ENCODE results near the gene ZSCAN4. TPM values are rescaled to one million over a fixed set of nuclear protein-coding genes. Genes with fewer than 3 reads are reported as not detected.

ZSCAN4 gene
- polyA plus RNA-seq, 2 of the 4 experiments (the other 2 are of a cell fraction) = 0.04 TPM; not detected in 1

DNA sequence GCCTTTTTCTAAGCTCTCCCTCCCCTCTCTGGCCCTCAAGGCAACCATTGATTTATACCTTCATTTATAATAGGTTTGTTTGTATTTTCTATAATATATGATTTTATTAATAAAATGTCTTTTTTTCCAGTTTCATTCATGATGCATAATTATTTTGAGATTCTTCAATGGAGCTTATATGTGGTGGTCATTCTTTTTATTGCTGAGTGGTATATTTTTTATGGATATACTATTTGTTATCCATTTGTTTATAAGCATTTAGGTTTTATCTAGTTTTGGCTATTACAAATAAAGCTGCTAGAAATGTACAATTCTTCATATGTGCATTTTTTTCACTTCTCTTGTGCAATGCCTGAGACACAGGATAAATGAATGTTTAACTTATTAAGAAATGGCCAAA, 25.0 kb upstream of the ZSCAN4 start:
- ChIA-PET POLR2A (no interaction called here), CTCF (interaction anchor here (0.6 kb wide), 1 partner anchor 39 kb away, joined by 3 read pairs; the partner anchor contains the start of gene ZNF551)
- Histone ChIP-seq H3K4me1 (no peaks in the 10 kb centered on the region), H3K9me3 (peaks cover 93% of the 10 kb centered on the region), H3K4me3 (no peak overlapping the region), H3K4me2 (no peak overlapping the region), H3K27ac (no peak overlapping the region)
- no peak for TF ChIP-seq JUNB (IDR thresholded peaks at IDR 0.05)
- TF ChIP-seq, protein P1, sequence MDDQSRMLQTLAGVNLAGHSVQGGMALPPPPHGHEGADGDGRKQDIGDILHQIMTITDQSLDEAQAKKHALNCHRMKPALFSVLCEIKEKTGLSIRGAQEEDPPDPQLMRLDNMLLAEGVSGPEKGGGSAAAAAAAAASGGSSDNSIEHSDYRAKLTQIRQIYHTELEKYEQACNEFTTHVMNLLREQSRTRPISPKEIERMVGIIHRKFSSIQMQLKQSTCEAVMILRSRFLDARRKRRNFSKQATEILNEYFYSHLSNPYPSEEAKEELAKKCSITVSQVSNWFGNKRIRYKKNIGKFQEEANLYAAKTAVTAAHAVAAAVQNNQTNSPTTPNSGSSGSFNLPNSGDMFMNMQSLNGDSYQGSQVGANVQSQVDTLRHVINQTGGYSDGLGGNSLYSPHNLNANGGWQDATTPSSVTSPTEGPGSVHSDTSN (IDR thresholded peaks at IDR 0.05) = no peak
- TF ChIP-seq MAFK (IDR thresholded peaks at IDR 0.05; ENCODE audit: partially characterized antibody) = peak; percentile 28
- no peak for ATAC-seq
- no peak for FAIRE-seq
- no peak for DNase-seq (ENCODE audit: low read depth in 1 of 2, low spot score in 1 of 2)

DNA sequence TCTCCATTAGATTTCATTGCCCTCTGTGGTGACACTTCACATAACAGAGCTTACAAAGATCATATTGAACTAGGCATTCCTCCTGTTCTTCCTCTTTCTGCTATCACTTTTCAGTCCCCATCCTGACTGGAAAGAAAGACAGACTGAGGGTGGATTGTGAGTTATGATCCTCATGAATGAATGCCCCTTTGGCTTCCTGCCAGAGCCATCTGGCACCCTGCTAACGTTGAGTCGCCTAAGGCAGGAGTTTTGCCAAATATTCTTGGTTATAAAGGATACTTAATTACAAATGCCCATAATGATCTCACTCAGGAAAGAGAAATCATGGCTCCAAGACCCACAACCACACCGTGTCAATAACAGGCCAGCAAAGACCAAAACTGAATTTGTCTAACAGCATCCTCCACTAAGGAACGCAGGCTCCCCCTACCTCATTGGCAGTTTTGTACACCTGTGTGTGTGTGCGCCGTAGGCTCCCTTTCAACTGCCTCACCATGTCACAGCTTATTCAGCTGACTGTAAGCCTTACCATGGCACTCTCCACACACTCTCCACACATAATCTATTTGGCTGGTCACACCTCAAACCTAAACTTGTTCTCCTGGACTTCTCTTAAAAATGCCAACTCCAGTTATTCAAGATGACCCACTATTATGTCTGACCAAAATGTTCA, 20.3 kb upstream of the ZSCAN4 start:
- no peak for DNase-seq (ENCODE audit: low read depth in 1 of 2, low spot score in 1 of 2)
- Histone ChIP-seq H3K4me3 (no peak overlapping the region), H3K4me2 (no peak overlapping the region), H3K27ac (no peak overlapping the region), H3K4me1 (no peaks in the 10 kb centered on the region), H3K9me3 (peaks cover 85% of the 10 kb centered on the region)
- FAIRE-seq = no peak
- ChIA-PET POLR2A (no interaction called here), CTCF (interaction anchor here (2.1 kb wide), 1 partner anchor 7 kb away, joined by 4 read pairs; no protein-coding TSS in a partner anchor)
- TF ChIP-seq, protein P2, sequence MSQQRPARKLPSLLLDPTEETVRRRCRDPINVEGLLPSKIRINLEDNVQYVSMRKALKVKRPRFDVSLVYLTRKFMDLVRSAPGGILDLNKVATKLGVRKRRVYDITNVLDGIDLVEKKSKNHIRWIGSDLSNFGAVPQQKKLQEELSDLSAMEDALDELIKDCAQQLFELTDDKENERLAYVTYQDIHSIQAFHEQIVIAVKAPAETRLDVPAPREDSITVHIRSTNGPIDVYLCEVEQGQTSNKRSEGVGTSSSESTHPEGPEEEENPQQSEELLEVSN (IDR thresholded peaks at IDR 0.05; ENCODE audit: borderline replicate concordance, low read depth) = no peak
- TF ChIP-seq CHD2 (IDR thresholded peaks at IDR 0.05; ENCODE audit: low read length, partially characterized antibody) (no peak), NFE2L2 (conservative IDR thresholded peaks at IDR 0.05; ENCODE audit: low read length) (no peak), PHF8 (IDR thresholded peaks at IDR 0.05; ENCODE audit: borderline replicate concordance, low read depth) (no peak), HDAC2 (IDR thresholded peaks at IDR 0.05) (no peak), SREBF2 (IDR thresholded peaks at IDR 0.05) (no peak), GATA3 (IDR thresholded peaks at IDR 0.05; ENCODE audit: borderline replicate concordance) (no peak), JUNB (IDR thresholded peaks at IDR 0.05) (no peak), KDM1A (IDR thresholded peaks at IDR 0.05; ENCODE audit: low read depth) (no peak), HOXB5 (CRISPR knock-in tag; IDR thresholded peaks at IDR 0.05) (no peak), HEYL (CRISPR knock-in tag; IDR thresholded peaks at IDR 0.05) (no peak), MYC (IDR thresholded peaks at IDR 0.05; ENCODE audit: borderline replicate concordance, low read length) (no peak), CHD4 (IDR thresholded peaks at IDR 0.05; ENCODE audit: borderline replicate concordance) (no peak)
- TF ChIP-seq, protein P3, sequence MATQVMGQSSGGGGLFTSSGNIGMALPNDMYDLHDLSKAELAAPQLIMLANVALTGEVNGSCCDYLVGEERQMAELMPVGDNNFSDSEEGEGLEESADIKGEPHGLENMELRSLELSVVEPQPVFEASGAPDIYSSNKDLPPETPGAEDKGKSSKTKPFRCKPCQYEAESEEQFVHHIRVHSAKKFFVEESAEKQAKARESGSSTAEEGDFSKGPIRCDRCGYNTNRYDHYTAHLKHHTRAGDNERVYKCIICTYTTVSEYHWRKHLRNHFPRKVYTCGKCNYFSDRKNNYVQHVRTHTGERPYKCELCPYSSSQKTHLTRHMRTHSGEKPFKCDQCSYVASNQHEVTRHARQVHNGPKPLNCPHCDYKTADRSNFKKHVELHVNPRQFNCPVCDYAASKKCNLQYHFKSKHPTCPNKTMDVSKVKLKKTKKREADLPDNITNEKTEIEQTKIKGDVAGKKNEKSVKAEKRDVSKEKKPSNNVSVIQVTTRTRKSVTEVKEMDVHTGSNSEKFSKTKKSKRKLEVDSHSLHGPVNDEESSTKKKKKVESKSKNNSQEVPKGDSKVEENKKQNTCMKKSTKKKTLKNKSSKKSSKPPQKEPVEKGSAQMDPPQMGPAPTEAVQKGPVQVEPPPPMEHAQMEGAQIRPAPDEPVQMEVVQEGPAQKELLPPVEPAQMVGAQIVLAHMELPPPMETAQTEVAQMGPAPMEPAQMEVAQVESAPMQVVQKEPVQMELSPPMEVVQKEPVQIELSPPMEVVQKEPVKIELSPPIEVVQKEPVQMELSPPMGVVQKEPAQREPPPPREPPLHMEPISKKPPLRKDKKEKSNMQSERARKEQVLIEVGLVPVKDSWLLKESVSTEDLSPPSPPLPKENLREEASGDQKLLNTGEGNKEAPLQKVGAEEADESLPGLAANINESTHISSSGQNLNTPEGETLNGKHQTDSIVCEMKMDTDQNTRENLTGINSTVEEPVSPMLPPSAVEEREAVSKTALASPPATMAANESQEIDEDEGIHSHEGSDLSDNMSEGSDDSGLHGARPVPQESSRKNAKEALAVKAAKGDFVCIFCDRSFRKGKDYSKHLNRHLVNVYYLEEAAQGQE (IDR thresholded peaks at IDR 0.05) = no peak
- TF ChIP-seq, protein P4, sequence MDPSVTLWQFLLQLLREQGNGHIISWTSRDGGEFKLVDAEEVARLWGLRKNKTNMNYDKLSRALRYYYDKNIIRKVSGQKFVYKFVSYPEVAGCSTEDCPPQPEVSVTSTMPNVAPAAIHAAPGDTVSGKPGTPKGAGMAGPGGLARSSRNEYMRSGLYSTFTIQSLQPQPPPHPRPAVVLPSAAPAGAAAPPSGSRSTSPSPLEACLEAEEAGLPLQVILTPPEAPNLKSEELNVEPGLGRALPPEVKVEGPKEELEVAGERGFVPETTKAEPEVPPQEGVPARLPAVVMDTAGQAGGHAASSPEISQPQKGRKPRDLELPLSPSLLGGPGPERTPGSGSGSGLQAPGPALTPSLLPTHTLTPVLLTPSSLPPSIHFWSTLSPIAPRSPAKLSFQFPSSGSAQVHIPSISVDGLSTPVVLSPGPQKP (IDR thresholded peaks at IDR 0.05; ENCODE audit: low read depth, low read length) = no peak
- no peak for ATAC-seq
- WGBS (ENCODE audit: missing lambda C conversion rate) = 43% methylated on average over 6 of the region's 6 CpGs

DNA sequence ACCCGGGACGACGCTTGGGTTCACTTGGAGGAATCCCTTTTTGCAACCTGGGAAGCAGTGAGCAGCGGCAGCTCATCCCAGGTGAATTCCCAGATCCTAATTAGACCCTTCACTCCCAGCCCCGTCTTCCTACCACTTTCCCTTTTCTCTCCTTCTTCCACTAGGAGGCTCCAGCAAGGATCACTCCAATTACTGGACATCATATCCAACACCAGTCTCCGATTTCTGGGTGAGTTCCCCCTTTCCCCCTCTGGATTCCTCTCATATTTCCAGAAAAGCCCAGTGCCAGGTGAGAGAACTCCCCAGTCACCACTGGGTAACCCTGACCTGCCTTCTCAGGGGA, 17.1 kb upstream of the ZSCAN4 start:
- Histone ChIP-seq H3K4me3 (no peak overlapping the region), H3K27ac (no peak overlapping the region), H3K4me2 (no peak overlapping the region), H3K9me3 (peaks cover 86% of the 10 kb centered on the region), H3K4me1 (no peaks in the 10 kb centered on the region)
- ChIA-PET CTCF (interaction anchor here (1.1 kb wide), 1 partner anchor 13 kb away, joined by 4 read pairs; no protein-coding TSS in a partner anchor), POLR2A (no interaction called here)
- ATAC-seq = no peak
- no peak for DNase-seq (ENCODE audit: low read depth in 1 of 2, low spot score in 1 of 2)
- no peak for FAIRE-seq
- TF ChIP-seq MYC (IDR thresholded peaks at IDR 0.05; ENCODE audit: borderline replicate concordance, low read length) (no peak), TFCP2L1 (CRISPR knock-in tag; IDR thresholded peaks at IDR 0.05) (no peak), CHD2 (IDR thresholded peaks at IDR 0.05; ENCODE audit: low read length, partially characterized antibody) (no peak), KDM5A (IDR thresholded peaks at IDR 0.05) (no peak)
- TF ChIP-seq, protein P3 (IDR thresholded peaks at IDR 0.05) = no peak
- 12% methylated on average over 6 of the region's 6 CpGs for WGBS (ENCODE audit: missing lambda C conversion rate)

Measured in A549 (cell line).